GM20000 (cell line): ENCODE data around the gene WNT4.

Source experiments
- DNase-seq: peaks from one replicate; pipeline ENCODE4 v3.0.0; 2012; ENCODE audit warnings: low spot score
- CTCF ChIP-seq: IDR thresholded peaks from 2 replicates; pipeline ENCODE4 v1.5.1; 2012; ENCODE audit warnings: mild to moderate bottlenecking, control low read depth; ENCODE audit errors: extremely low read depth, missing control alignments

Gene WNT4

GRCh38 chr1:22117851-22118250 lies 25.0 kb downstream of the WNT4 start:
- no peak for DNase-seq

GRCh38 chr1:22117238-22117637 lies 25.7 kb downstream of the WNT4 start:
- DNase-seq: no peak
- TF ChIP-seq CTCF: no peak

More at GRCh38 chr1:22117851-22118250, 25.0 kb downstream of the WNT4 start:
- TF ChIP-seq CTCF: no peak

GRCh38 chr1:22115286-22115685 lies 27.6 kb downstream of the WNT4 start:
- no peak for DNase-seq
- no peak for TF ChIP-seq CTCF

GRCh38 chr1:22114083-22115012 lies 28.5 kb downstream of the WNT4 start:
- no peak for DNase-seq
- TF ChIP-seq CTCF: no peak

GRCh38 chr1:22112554-22112953 lies 30.3 kb downstream of the WNT4 start:
- no peak for DNase-seq
- no peak for TF ChIP-seq CTCF

- DNase-seq: no peak
- no peak for TF ChIP-seq CTCF
These were observed 31.3 kb downstream of the WNT4 start for GRCh38 chr1:22111620-22112019.

- DNase-seq: no peak
- no peak for TF ChIP-seq CTCF
These were observed 31.8 kb downstream of the WNT4 start for GRCh38 chr1:22111115-22111514.
